Activated CD8-positive, alpha-beta memory T cell treated with anti-CD3 and anti-CD28 coated beads, Interleukin-2, amount 50 U/mL, for 24 hours (primary cell): Measurements from ENCODE around the gene NSUN2.

Source experiments
- DNase-seq: peaks from one replicate; pipeline ENCODE4 v3.0.0-alpha.2; 2020; ENCODE audit errors: extremely low read depth

Gene NSUN2

GRCh38 chr5:6604341-6604740, 28.5 kb downstream of the NSUN2 start:
- no peak for DNase-seq

- no peak for DNase-seq
These were observed 29.2 kb downstream of the NSUN2 start for GRCh38 chr5:6603643-6604042.

DNA sequence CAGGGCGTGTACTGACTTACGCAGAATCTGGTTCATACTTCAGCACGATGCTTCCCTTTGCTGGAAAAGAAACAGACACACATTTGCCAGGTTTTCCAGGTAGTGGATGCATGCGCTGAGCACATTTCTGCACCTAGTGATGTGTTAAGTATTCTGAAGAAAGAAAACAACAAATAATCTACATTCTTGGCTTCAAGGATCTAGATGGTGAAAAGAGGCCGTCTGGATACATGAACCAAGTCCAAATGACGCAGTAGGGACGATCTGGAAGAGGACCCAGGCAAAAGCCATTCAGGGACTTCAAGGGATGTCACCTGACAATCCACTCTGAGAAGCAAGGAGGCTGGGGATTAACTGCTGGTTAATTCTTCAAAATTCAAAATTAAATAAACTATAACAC, 30.4 kb downstream of the NSUN2 start:
- no peak for DNase-seq

- DNase-seq: no peak
These were observed 31.0 kb downstream of the NSUN2 start for GRCh38 chr5:6601816-6602215.

DNA sequence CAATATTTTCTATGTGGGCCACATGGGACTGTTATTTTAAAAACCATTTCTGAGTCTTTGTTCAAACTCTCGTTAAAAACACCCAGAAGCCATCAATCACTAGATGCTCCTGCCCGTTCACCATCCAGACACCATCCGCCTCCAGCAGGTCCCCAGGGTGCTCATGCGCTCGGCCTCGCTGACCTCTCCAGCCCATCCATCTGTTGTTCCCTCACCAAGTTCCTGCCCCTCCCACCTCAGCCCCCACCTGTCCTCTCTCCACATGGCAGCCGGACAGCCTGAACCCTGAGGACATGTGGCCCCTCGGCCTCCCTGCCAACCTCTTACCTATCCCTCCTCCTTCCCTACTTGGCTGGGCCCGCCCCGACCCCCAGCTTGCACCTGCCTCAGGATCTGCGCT, 31.6 kb downstream of the NSUN2 start:
- DNase-seq: no peak

- no peak for DNase-seq
These were observed 33.1 kb downstream of the NSUN2 start for GRCh38 chr5:6599739-6600138.

- DNase-seq: no peak
These were observed 34.4 kb downstream of the NSUN2 start for GRCh38 chr5:6598351-6598900.

- DNase-seq: no peak
These were observed 35.3 kb downstream of the NSUN2 start for GRCh38 chr5:6597557-6597956.

DNA sequence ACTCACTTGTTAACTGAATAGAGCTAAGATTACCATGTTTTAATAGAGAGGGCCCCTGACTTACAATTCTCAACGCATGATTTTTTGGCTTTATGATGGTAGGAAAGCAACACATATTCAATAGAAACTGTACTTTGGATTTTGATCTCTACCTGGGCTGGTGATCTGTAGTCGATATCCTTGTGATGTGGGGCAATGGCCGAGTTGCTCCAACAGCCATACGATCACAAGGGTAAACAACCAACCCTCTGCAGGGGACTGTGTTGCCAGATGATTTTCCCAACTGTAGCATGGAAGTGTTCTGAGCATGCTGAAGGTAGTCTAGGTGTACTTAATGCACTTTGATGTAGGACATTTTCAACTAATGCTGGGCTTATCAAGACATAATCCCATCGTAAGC, 36.5 kb downstream of the NSUN2 start:
- no peak for DNase-seq

DNA sequence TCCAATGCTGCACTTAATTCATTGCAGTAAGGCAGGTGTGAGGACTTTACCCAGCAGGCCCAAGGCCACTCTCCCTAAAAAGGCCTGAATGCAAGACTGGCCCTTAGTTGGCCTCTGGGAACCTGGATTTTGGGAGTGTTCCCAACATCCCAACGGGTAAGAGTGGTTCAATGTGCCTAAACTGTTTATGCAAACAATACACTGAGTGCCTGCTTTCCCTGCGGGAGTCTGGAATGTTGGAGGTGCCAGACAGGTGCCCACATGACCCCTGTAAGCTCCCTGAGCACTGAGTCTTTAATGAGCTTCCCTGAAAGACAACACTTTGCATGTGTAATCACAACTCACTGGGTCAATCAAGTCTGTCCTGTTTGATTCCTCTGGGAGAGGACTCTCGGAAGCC, 37.4 kb downstream of the NSUN2 start:
- no peak for DNase-seq

DNA sequence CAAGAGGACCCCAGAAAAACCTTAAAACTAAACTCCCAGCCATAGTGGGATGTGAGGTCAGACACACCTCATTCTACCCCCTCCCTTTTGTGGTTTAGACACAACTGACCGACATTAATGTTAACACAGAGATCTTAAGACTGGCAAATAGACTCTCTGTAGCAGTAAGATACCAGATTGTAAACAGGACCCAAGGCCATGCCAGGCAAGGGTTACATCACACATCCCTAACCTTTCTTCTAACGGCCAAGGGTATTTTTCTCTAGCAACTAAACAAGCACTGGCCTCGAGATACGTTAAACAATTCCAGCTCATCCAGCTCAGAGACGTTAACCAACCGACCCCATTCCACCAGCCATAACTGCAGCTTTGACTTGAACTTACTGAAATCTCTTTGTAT, 38.8 kb downstream of the NSUN2 start:
- no peak for DNase-seq

GRCh38 chr5:6593148-6594016, 39.5 kb downstream of the NSUN2 start:
- no peak for DNase-seq

DNA sequence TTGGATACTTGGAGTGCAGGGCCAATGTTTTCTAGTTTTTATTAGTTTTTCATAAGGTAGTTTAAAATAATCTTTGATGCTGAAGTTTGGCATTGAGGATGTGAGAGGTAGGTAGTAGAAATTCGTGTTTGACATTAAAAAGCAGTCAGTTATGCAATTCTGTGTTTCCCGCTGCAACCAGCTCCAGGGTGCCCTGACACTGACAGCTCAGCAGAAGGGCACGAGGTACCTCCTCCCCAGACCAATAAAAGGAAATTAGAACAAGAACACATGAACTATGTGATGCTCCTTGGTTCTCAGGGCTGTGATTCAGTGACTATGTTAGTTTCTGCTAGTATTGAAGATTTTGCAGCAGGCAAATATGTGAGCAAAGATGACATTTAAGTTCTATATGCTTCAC, 40.2 kb downstream of the NSUN2 start:
- no peak for DNase-seq

GRCh38 chr5:6591671-6592288, 41.1 kb downstream of the NSUN2 start:
- DNase-seq: no peak

GRCh38 chr5:6590581-6590980, 42.3 kb downstream of the NSUN2 start:
- no peak for DNase-seq

DNA sequence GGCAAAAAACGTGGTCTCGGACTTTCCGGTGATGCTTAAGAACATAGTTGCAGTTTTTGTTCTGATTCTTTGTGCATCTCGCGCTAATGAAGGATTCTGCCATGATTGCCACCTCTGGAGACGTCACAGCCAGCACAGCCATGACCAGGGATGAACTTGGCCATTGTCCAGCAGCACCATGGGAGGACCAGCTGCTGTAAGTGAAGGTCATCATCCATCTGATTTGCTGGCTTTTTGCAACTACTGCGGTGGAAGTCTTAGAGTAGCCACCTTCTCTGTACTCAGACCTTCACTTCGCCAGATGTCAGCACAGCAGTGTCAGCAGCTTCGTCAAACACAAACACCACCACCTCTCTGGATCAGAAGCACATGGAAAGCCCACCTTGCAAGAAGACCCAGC, 45.7 kb downstream of the NSUN2 start:
- DNase-seq: no peak

- DNase-seq: no peak
These were observed 46.2 kb downstream of the NSUN2 start for GRCh38 chr5:6586647-6587042.

DNA sequence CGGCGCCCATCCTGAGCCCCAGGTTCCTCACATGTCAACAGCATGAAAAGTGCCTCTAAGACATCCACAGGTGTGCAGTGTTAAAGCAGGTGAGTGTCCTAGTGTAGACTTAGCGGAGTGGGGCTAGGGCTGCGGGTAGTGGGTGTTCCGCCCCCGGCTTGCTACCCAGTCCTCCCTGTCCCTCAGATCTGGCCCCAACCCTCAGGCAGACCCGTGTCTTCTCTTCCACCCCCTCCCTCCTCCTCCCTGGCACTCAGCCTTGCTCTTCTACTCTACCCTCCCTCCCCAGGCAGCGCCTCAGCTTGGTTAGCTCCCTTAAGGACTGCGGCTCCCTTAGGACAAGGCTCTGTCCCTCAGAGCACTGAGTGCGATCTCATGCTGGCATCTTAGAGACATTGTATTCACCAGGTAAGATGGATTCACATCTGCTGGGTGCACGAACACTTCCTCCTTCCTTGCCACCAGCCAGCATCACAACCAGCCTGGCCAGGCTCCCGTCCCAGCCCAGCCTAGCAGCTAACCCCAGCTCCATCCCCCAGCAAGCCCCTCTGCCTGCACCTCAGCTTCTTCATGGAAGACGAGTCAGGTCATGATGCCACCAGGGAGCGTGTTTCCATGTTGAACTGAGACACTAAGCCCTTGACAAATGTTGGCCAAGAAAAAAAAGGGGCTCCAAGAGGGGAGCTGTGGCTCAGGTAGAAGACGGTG, 46.8 kb downstream of the NSUN2 start:
- no peak for DNase-seq

DNA sequence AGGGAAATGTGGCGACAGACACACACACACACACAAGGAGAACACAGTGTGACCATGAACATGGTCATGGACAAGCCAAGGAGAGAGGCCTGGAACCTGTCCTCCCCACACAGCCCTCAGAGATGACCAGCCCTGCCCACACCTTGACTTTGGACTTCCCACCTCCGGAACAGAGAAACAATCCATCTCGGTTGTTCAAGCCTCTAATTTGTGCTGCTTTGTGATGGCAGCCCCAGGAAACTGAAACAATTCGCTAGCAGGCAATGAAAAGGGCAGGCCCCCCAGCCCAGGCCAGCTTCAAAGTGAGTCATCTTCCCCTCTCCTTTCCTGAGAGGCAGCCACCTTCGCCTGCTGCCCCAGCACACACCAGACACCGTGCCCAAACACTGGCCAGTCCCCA, 47.7 kb downstream of the NSUN2 start:
- no peak for DNase-seq

DNA sequence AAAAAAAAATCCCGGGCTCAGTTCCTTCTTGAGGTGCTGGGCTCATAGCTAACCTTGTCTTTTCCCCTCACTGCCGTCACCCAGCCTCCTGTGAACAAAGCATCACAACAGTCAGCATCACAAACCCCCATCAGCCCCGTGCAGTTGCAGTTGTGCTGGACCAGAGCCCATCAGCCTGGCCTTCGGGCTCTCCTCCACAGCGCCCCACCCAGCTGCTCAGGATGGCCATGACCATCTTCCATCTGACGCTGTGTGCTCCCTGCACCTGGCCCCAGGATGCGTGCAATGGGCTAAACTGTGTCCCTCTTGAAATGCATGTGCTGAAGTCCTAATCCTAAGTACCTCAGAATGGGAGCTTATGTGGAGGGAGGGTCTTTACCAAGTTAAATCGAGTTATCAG, 48.1 kb downstream of the NSUN2 start:
- DNase-seq: no peak

- no peak for DNase-seq
These were observed 48.7 kb downstream of the NSUN2 start for GRCh38 chr5:6584101-6584645.
